ENCODE measurements around the gene ADRA2C. TPM values are rescaled to one million over a fixed set of nuclear protein-coding genes. Genes with fewer than 3 reads are reported as not detected.
"Not testable (repeated sequence)": the region's sequence is repeated elsewhere in the genome, so short reads cannot be mapped to it uniquely, and the experiment has no call there.

The ADRA2C gene
- total and polyA plus RNA-seq, 10 donors: 9.4 to 42.1 (median 29.1) TPM

DNA sequence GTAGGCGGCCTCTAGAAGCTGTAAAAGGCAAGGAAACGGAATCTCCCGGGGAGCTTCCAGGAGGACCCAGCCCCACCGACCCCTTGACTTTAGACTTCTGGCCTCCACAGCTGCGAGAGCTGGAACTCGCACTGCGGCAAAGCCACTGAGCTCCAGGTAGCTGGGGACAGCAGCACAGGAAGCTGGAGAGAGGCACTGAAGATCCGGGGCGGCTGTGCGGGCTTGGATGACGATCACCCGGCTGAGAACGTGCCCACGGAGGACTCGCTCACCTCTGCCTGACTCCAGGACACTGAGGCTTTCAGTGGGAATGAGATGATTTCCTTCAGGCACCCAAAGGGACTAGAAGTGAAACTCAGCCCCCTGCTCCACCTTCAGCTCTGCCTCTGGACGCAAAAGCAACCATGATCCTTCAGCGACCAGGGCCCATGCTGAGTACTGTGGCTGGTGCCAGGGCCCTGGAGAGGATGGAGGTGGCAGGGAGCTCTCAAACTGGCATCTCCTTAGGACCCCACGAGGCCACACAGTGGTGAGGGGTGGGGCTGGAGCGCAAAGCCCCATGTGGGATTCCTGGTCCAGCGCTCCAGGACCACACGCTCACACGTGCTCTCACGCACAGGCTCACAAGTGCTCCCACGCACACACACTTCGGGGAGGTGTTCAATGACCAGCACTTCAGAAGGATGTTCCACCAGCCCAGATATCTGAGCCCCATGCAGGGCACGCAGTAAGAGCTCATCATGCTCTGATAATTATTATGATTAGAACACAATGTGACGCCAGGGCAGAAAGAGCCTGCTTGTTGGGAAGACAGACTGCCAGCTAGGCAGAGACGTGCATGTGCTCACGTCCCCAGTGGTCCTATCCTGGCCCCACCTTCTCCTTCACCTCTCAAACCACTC, 47.2 kb downstream of the ADRA2C start:
- peaks cover 0 to 45% (median 0%) of the 10 kb centered on the region in 7 donors for H3K27me3 ChIP-seq (replicated peaks in 1 of 7)
- H3K27ac ChIP-seq: no peak overlapping the region
- no peak overlapping the region for H3K4me3 ChIP-seq
- TF ChIP-seq POLR2A (IDR thresholded peaks at IDR 0.05) (no peak), POLR2AphosphoS5 (IDR thresholded peaks at IDR 0.05) (no peak)
- TF ChIP-seq, protein P1, sequence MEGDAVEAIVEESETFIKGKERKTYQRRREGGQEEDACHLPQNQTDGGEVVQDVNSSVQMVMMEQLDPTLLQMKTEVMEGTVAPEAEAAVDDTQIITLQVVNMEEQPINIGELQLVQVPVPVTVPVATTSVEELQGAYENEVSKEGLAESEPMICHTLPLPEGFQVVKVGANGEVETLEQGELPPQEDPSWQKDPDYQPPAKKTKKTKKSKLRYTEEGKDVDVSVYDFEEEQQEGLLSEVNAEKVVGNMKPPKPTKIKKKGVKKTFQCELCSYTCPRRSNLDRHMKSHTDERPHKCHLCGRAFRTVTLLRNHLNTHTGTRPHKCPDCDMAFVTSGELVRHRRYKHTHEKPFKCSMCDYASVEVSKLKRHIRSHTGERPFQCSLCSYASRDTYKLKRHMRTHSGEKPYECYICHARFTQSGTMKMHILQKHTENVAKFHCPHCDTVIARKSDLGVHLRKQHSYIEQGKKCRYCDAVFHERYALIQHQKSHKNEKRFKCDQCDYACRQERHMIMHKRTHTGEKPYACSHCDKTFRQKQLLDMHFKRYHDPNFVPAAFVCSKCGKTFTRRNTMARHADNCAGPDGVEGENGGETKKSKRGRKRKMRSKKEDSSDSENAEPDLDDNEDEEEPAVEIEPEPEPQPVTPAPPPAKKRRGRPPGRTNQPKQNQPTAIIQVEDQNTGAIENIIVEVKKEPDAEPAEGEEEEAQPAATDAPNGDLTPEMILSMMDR (IDR thresholded peaks at IDR 0.05 in 8 of 11, conservative IDR thresholded peaks at IDR 0.05 in 3 of 11): no peak
- H3K36me3 ChIP-seq: no peaks in the 10 kb centered on the region
- no peaks in the 10 kb centered on the region for H3K4me1 ChIP-seq
- WGBS, 5 donors: 79 to 84% (median 83%) methylated on average over 28 to 29 of the region's 29 CpGs
- DNase-seq: no peak
- peaks cover 0 to 6% (median 0%) of the 10 kb centered on the region in 8 donors for H3K9me3 ChIP-seq
- intact Hi-C loops (cut with DNase I; ENCODE audit: low total_unique reads): no loop called here

DNA sequence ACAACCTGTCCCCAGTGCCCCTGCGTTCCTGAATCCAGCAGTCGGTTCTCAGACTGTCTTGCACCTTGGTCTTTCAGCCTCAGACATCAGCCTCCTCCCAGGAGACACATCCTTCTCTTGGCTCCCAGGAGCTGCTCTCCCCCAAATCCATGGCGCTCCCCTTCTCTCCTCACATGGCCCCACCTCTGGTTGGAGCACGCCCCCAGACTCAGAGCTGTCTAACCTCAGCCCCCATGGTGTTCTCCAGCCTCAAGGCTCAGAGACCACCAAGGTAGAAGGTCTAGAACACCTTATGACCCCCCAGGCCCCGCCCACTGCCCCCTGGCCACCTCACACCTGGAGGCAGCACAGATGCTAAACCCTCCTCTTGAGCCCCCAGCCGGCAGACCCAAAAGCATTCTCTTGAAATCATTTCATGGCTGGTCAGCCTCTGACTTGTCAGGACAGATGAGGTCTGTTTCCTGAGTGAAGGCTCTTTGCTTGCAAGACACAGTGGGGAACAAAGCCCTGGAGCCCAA, 47.9 kb downstream of the ADRA2C start:
- no peak for DNase-seq
- intact Hi-C loops (cut with DNase I; ENCODE audit: low total_unique reads): no loop called here
- Histone ChIP-seq H3K9me3 (peaks cover 0 to 6% (median 0%) of the 10 kb centered on the region in 8 donors), H3K4me1 (no peaks in the 10 kb centered on the region), H3K4me3 (no peak overlapping the region), H3K27ac (no peak overlapping the region), H3K27me3 (replicated peaks in 1 of 7) (peaks cover 0 to 38% (median 0%) of the 10 kb centered on the region in 7 donors), H3K36me3 (no peaks in the 10 kb centered on the region)
- TF ChIP-seq POLR2AphosphoS5 (IDR thresholded peaks at IDR 0.05): no peak
- TF ChIP-seq, protein P1 (IDR thresholded peaks at IDR 0.05 in 8 of 11, conservative IDR thresholded peaks at IDR 0.05 in 3 of 11): no peak
- no peak for TF ChIP-seq POLR2A (IDR thresholded peaks at IDR 0.05)
- 77 to 86% (median 82%) methylated on average over 6 of the region's 6 CpGs for WGBS, 5 donors

DNA sequence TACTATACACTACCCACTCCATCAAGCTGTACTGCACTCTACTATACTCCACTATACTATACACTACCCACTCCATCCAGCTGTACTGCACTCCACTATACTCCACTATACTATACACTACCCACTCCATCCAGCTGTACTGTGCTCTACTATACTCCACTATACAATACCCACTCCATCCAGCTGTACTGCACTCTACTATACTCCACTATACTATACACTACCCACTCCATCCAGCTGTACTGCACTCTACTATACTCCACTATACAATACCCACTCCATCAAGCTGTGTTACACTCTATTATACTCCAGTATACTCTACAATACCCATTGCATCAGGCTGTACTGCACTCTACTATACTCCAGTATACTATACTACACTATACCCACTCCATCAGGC, 48.7 kb downstream of the ADRA2C start:
- H3K4me1 ChIP-seq; H3K27ac ChIP-seq; DNase-seq; intact Hi-C loops (cut with DNase I; ENCODE audit: low total_unique reads); H3K9me3 ChIP-seq; H3K36me3 ChIP-seq; H3K4me3 ChIP-seq: not testable (repeated sequence)
- H3K27me3 ChIP-seq (replicated peaks in 1 of 7): peaks cover 0 to 31% (median 0%) of the 10 kb centered on the region in 7 donors

DNA sequence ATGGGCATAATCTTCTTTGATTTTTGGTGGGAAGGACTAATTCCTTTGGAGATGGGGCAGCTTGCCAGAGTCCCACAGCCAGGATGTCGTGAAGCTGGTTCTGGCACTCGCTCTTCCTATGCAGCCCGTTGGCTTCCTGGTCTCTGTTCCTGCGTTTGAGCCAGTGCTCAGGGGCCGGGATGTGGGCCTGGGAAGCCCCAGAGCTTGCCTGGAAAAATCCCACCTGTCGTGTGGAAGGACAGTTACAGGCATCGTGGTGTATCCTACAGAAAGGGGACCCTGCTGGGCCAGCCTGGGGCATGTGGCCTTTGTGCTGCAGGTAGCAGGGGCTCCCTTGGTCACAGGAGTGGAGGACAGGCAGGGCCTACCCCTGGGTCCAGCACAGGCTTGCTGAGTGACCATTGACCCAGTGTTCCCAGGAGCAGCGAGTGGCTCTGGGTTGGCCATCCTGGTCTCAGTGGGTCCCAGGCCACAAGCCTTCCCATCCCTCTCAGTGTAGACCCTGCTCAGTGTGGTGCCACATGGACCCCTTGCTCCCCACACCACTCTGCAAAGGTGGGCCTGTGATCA, 50.2 kb downstream of the ADRA2C start:
- DNase-seq: no peak
- peaks cover 0 to 30% (median 0%) of the 10 kb centered on the region in 7 donors for H3K27me3 ChIP-seq (replicated peaks in 1 of 7)

More for the DNA sequence above, 50.2 kb downstream of the ADRA2C start:
- TF ChIP-seq POLR2AphosphoS5 (IDR thresholded peaks at IDR 0.05): no peak
- no peak for TF ChIP-seq POLR2A (IDR thresholded peaks at IDR 0.05)
- TF ChIP-seq, protein P1 (IDR thresholded peaks at IDR 0.05 in 8 of 11, conservative IDR thresholded peaks at IDR 0.05 in 3 of 11): no peak
- Histone ChIP-seq H3K36me3 (no peaks in the 10 kb centered on the region), H3K27ac (no peak overlapping the region), H3K4me3 (no peak overlapping the region), H3K4me1 (no peaks in the 10 kb centered on the region), H3K9me3 (peaks cover 0 to 6% (median 0%) of the 10 kb centered on the region in 8 donors)
- intact Hi-C loops (cut with DNase I; ENCODE audit: low total_unique reads): no loop called here
- WGBS, 5 donors: 63 to 80% (median 67%) methylated on average over 8 of the region's 8 CpGs

Measured in spleen (tissue), 11 donors.